A673 (cell line): ENCODE measurements around the gene P4HA1.

Experiments used
- EZH2 ChIP-seq: fragments of 200-600 bp; sonication (generic); IDR thresholded peaks from 2 replicates; pipeline ENCODE4 v1.6.1; 2017; ENCODE audit warnings: borderline replicate concordance, low read depth, mild to moderate bottlenecking, mixed read lengths, antibody characterized with exemption, low read length; ENCODE audit not compliant: poor library complexity, severe bottlenecking
- TF ChIP-seq, protein P1 (sequence below): fragments of 300-800, 200-600 bp; sonication (generic); conservative IDR thresholded peaks from 2 replicates; pipeline ENCODE4 v1.5.1; 2017; ENCODE audit warnings: low read depth, mild to moderate bottlenecking, antibody characterized with exemption, low read length, moderate library complexity, mixed read lengths

DNA sequence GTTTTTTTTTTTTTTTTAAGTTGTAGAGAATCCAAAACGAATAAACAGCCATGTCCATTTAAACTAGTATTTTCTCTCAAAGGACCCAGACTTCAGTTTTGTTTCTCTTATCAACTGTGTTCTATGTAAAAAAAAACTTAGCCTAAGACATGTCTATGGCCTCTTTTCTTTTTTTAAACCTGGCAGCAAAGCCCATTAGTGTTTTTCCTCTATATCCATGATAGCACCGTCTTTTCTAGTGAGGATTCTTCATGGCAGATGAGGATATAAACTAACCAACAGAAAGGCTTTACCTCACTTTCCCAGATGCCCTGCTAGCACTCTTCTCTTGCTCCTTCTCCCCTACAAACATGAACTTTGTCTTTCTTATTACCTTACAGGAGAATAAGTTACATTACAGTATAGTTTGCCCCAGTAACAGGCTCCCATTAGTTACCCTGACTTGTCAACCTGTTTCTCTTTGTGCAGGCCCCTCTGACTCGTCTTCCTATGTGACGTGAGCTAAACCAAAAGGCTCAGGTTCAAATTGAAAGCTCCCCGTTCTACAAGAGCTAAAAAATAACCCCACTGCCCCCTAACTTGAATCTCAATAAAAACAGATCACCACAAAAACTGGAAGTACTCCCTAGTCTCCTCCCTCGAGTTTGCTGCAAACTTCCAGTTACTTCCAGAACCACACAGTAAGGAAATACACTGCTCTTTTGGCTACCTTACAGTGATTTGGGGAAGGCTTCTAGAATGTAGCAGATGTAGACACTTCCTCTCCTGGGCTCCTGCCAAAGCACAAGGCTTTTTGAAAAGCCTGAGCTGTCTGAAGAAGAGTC, 20.1 kb downstream of the P4HA1 start:
- TF ChIP-seq, protein P1, sequence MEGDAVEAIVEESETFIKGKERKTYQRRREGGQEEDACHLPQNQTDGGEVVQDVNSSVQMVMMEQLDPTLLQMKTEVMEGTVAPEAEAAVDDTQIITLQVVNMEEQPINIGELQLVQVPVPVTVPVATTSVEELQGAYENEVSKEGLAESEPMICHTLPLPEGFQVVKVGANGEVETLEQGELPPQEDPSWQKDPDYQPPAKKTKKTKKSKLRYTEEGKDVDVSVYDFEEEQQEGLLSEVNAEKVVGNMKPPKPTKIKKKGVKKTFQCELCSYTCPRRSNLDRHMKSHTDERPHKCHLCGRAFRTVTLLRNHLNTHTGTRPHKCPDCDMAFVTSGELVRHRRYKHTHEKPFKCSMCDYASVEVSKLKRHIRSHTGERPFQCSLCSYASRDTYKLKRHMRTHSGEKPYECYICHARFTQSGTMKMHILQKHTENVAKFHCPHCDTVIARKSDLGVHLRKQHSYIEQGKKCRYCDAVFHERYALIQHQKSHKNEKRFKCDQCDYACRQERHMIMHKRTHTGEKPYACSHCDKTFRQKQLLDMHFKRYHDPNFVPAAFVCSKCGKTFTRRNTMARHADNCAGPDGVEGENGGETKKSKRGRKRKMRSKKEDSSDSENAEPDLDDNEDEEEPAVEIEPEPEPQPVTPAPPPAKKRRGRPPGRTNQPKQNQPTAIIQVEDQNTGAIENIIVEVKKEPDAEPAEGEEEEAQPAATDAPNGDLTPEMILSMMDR: no peak
- no peak for TF ChIP-seq EZH2
